Colonic mucosa (tissue), 4 donors: ENCODE data around the gene AUTS2. TPM values are rescaled to one million over a fixed set of nuclear protein-coding genes. Genes with fewer than 3 reads are reported as not detected.

Source experiments
- DNase-seq: peaks from one replicate; pipeline ENCODE4 v3.0.0-alpha.2; 2020
- H3K27ac ChIP-seq: fragments of 200-600 bp; one replicate; pipeline ENCODE4 v1.8.0; 2021
- H3K27me3 ChIP-seq: fragments of 200-600 bp; one replicate; pipeline ENCODE4 v1.8.0; 2021
- H3K36me3 ChIP-seq: fragments of 200-600 bp; one replicate; pipeline ENCODE4 v1.8.0; 2021
- H3K4me1 ChIP-seq: fragments of 200-600 bp; one replicate; pipeline ENCODE4 v1.8.0; 2021; ENCODE audit warnings: mild to moderate bottlenecking
- H3K4me3 ChIP-seq: fragments of 200-600 bp; one replicate; pipeline ENCODE4 v1.8.0; 2021
- H3K9ac ChIP-seq, 2 donors: one replicate each; pipeline ENCODE4 v1.7.0; 2013; ENCODE audit warnings: control low read depth in 2 of 2, low read depth in 2 of 2, low read length in 2 of 2
- H3K9me3 ChIP-seq: fragments of 200-600 bp; one replicate; pipeline ENCODE4 v1.8.0; 2021
- intact Hi-C: fragments of 100-400 bp; cut with DNase I; formaldehyde crosslinking; loops from one replicate; pipeline ENCODE4 v1.14.1; 2022
- total RNA-seq, 2 donors: library from RNA; stranded (reverse); fragmentation: NEBNext Ultra II Directional in 1 of 2; extraction: Animal tissue kit (Norgen Biotek cat#: 25700) in 1 of 2; gene quantifications; one replicate each; pipeline ENCODE4 v1.2.1, GENCODE V29; 2021
- TF ChIP-seq, protein P1 (sequence below): fragments of 200-600 bp; IDR thresholded peaks from one replicate; pipeline ENCODE4 v1.8.0; 2022; ENCODE audit warnings: antibody characterized with exemption, mild to moderate bottlenecking
- donor health status: healthy.
- donor health status: DM: no; HTN: no; CAD: no.
- donor health status: DM: no; HTN: no; CAD: no.

Gene AUTS2
- total RNA-seq, 2 donors from 2014 or later: 39.8 to 42.3 TPM

GRCh38 chr7:70137126-70137525 lies 538.9 kb downstream of the AUTS2 start:
- no peak overlapping the region for H3K27ac ChIP-seq
- no peaks in the 10 kb centered on the region for H3K9me3 ChIP-seq
- no peaks in the 10 kb centered on the region for H3K4me1 ChIP-seq
- TF ChIP-seq, protein P1, sequence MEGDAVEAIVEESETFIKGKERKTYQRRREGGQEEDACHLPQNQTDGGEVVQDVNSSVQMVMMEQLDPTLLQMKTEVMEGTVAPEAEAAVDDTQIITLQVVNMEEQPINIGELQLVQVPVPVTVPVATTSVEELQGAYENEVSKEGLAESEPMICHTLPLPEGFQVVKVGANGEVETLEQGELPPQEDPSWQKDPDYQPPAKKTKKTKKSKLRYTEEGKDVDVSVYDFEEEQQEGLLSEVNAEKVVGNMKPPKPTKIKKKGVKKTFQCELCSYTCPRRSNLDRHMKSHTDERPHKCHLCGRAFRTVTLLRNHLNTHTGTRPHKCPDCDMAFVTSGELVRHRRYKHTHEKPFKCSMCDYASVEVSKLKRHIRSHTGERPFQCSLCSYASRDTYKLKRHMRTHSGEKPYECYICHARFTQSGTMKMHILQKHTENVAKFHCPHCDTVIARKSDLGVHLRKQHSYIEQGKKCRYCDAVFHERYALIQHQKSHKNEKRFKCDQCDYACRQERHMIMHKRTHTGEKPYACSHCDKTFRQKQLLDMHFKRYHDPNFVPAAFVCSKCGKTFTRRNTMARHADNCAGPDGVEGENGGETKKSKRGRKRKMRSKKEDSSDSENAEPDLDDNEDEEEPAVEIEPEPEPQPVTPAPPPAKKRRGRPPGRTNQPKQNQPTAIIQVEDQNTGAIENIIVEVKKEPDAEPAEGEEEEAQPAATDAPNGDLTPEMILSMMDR: no peak
- H3K9ac ChIP-seq: no peak overlapping the region
- no peaks in the 10 kb centered on the region for H3K27me3 ChIP-seq
- intact Hi-C loops: no loop called here
- H3K36me3 ChIP-seq: no peaks in the 10 kb centered on the region
- H3K4me3 ChIP-seq: no peak overlapping the region
- DNase-seq: no peak

- H3K4me3 ChIP-seq: no peak overlapping the region
- H3K9me3 ChIP-seq: no peaks in the 10 kb centered on the region
- no peaks in the 10 kb centered on the region for H3K27me3 ChIP-seq
- no peaks in the 10 kb centered on the region for H3K36me3 ChIP-seq
- H3K27ac ChIP-seq: no peak overlapping the region
- TF ChIP-seq, protein P1: no peak
- no peak overlapping the region for H3K9ac ChIP-seq
- intact Hi-C loops: no loop called here
- DNase-seq: no peak
- H3K4me1 ChIP-seq: no peaks in the 10 kb centered on the region
Observed at GRCh38 chr7:70142247-70142932, 544.1 kb downstream of the AUTS2 start.

DNA sequence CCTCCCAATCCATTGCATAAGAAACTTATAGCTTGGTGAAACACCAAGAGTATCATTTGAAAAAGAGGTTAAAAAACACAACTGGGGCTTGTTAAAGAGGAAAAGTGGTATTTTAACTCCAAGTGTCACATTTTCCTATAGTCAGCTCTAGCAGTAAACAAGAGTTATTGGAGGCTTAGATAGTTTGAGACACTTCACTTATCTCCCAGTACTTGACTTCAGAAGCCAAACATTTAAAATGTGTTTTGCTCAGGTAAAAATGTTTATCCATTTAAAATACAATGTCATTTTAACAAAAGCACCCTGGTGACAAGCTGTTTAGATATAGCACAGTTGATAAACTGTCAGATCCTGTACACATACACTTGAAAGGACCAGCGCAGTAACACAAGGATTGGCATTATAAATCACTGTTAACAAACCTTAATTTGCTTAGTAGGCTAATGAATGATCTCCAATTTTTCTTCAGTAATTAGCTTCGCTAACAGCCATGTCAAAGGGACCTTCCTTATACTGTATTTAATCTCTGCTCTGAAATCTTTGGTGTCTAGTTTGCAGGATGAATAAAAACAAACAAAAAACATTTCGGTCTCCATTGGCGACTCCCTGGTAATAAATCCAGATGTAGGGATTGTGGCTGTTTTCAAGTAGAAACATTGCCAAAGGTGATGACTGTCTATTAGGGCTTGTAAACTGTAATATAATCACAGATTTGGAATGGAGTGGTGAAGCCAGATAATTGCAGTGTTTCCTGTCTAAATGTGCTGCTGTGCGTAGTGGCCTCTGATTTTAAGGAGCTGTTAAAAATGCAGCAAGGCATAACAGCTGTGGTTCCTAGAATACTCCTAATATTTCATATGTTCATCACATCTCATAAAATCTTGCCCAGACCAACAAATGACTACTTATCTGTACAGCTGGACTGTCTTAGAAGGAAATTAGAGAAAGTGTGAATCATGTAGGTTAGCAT lies 545.1 kb downstream of the AUTS2 start:
- no peaks in the 10 kb centered on the region for H3K4me1 ChIP-seq
- TF ChIP-seq, protein P1: no peak
- H3K4me3 ChIP-seq: no peak overlapping the region
- no peak overlapping the region for H3K9ac ChIP-seq
- DNase-seq: no peak
- no peak overlapping the region for H3K27ac ChIP-seq
- H3K27me3 ChIP-seq: no peaks in the 10 kb centered on the region
- intact Hi-C loops: no loop called here
- no peaks in the 10 kb centered on the region for H3K36me3 ChIP-seq
- no peaks in the 10 kb centered on the region for H3K9me3 ChIP-seq

GRCh38 chr7:70148997-70149396 lies 550.7 kb downstream of the AUTS2 start:
- no peak for DNase-seq
- TF ChIP-seq, protein P1: no peak
- no peak overlapping the region for H3K27ac ChIP-seq
- no peaks in the 10 kb centered on the region for H3K36me3 ChIP-seq
- no peaks in the 10 kb centered on the region for H3K9me3 ChIP-seq
- no peaks in the 10 kb centered on the region for H3K4me1 ChIP-seq
- H3K27me3 ChIP-seq: no peaks in the 10 kb centered on the region
- intact Hi-C loops: no loop called here
- H3K4me3 ChIP-seq: no peak overlapping the region
- no peak overlapping the region for H3K9ac ChIP-seq

DNA sequence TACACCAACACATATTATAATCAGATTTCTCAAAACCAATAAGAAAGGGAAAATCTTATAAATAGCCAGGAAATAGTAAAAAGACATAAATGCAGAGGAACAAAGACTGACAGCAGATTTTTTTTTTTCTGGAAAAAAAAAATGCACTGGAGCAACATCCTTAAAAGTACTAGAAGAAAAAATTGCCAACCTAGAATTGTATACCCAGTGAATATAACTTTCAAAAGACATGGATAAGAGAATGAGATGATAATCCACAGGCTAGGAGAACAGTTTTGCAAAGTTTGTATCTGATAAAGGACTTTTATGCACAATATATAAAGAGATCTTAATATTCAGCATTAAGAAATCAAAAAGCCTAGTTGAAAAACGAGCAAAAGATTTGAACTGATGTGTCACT lies 554.0 kb downstream of the AUTS2 start:
- no peaks in the 10 kb centered on the region for H3K9me3 ChIP-seq
- intact Hi-C loops: loop anchor here (10.0 kb wide), 1 partner anchor 108 kb away; no protein-coding TSS in a partner anchor
- no peaks in the 10 kb centered on the region for H3K36me3 ChIP-seq
- no peaks in the 10 kb centered on the region for H3K27me3 ChIP-seq
- DNase-seq: no peak
- TF ChIP-seq, protein P1: no peak
- no peak overlapping the region for H3K27ac ChIP-seq
- no peak overlapping the region for H3K9ac ChIP-seq
- H3K4me1 ChIP-seq: no peaks in the 10 kb centered on the region
- H3K4me3 ChIP-seq: no peak overlapping the region
